ENCODE data around the gene CASP7. TPM values are rescaled to one million over a fixed set of nuclear protein-coding genes. Genes with fewer than 3 reads are reported as not detected.
"Not testable (repeated sequence)": the region's sequence is repeated elsewhere in the genome, so short reads cannot be mapped to it uniquely, and the experiment has no call there.

Gene CASP7
- total RNA-seq, 2 experiments from 2014 or later: 33.5 to 35.6 TPM

DNA sequence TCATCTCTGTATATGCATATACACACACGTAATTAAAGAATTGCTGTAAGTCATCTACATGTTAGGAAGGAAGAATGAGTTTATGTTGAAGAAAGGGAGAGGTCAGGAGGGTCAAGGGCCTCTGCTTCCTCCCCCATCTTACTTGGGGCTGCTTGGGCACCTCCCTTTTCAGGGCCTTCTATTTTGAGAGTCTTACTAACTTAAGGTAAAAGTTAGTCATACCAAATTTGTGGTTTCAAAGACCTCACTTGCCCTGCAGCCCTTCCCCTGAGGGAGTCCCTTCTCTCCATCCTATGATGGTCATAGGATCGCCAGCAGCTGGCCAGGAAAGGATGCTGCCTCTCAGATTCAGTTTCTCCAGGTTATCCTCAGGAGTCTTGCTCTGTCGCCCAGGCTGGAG, 74.4 kb downstream of the CASP7 start:
- Mint-ChIP-seq H3K4me3 (no peak overlapping the region), H3K27me3 (peaks cover 8% of the 10 kb centered on the region), H3K27ac (no peak overlapping the region), H3K4me1 (no peaks in the 10 kb centered on the region), H3K36me3 (ENCODE audit: low read depth) (no peaks in the 10 kb centered on the region), H3K9me3 (no peaks in the 10 kb centered on the region)
- no peak for DNase-seq
- ChIA-PET CTCF (no interaction called here), POLR2A (no interaction called here)

DNA sequence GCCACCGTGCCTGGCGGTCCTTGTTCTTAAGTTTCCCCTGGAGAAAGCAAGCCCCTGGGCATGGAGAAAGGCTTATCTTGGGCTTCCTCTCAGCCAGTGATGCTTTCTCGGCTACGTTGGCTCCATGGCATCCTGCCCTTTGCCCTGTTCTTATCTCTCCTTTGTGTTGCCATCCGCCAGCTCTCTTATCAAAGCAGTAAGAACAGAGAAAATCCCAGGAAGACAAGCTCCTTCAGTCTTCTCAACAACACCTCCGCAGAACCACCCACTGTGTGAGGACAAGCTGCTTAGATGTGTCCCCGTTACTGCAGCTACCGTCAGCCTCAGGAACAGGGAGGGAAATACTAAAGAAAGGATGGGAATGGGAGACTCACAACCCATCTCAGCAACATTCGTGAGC, 75.1 kb downstream of the CASP7 start:
- Mint-ChIP-seq H3K27me3 (peaks cover 8% of the 10 kb centered on the region), H3K4me1 (no peaks in the 10 kb centered on the region), H3K9me3 (no peaks in the 10 kb centered on the region), H3K27ac (no peak overlapping the region), H3K36me3 (ENCODE audit: low read depth) (no peaks in the 10 kb centered on the region), H3K4me3 (no peak overlapping the region)
- ChIA-PET CTCF (interaction anchor here (1.1 kb wide), 1 partner anchor 12 kb away, joined by 3 read pairs; no protein-coding TSS in a partner anchor), POLR2A (interaction anchor here (0.6 kb wide), 1 partner anchor 20 kb away, joined by 3 read pairs; no protein-coding TSS in a partner anchor)
- DNase-seq: no peak

DNA sequence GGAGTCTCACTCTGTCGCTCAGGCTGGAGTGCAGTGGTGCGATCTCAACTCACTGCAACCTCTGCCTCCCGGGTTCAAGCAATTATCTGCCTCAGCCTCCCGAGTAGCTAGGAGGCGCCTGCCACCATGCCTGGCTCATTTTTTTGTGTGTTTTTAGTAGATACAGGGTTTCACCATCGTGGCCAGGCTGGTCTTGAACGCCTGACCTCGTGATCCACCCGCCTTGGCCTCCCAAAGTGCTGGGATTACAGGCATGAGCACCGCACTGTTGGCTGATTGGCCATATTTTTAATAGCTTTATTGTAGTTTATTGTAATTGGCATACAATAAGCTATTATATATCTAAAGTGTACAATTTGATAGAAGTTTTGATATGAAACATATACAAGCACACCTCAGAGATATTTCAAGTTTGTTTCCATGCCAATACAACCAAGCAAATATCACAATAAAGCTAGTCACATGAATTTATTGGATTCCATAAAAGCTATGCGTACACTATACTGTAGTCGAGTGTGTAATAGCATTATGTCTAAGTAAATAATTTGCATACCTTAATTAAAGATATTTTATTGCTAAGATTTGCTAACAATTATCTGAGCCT, 77.3 kb downstream of the CASP7 start:
- CTCF ChIA-PET: no interaction called here
- no peaks in the 10 kb centered on the region for H3K9me3 Mint-ChIP-seq
- DNase-seq: no peak
- POLR2A ChIA-PET: no interaction called here
- H3K4me1 Mint-ChIP-seq: no peaks in the 10 kb centered on the region
- no peak overlapping the region for H3K4me3 Mint-ChIP-seq
- no peaks in the 10 kb centered on the region for H3K36me3 Mint-ChIP-seq (ENCODE audit: low read depth)
- H3K27ac Mint-ChIP-seq: no peak overlapping the region
- peaks cover 14% of the 10 kb centered on the region for H3K27me3 Mint-ChIP-seq

DNA sequence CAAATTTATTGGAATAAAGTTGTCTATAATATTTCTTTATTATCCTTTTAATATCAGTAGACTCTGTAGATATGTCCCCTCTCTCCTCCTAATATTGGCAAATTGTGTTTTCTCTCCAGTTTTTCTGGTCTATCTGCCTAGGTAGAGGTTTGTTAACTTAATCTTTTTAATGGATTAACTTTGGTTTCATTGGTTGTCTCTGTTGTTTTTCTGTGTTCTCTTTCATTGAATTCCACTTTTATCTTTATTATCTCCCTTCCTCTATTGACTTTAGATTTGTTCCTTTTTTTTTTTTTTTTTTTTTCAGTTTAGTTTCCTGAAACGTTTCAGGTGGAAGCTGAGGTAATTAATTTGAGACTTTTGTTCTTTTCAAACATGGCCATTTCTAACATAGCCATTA, 82.4 kb downstream of the CASP7 start:
- no peak for DNase-seq
- H3K9me3 Mint-ChIP-seq: no peaks in the 10 kb centered on the region
- H3K27me3 Mint-ChIP-seq: peaks cover 19% of the 10 kb centered on the region
- ChIA-PET POLR2A (no interaction called here), CTCF (no interaction called here)
- H3K27ac Mint-ChIP-seq: no peak overlapping the region
- no peaks in the 10 kb centered on the region for H3K4me1 Mint-ChIP-seq
- no peak overlapping the region for H3K4me3 Mint-ChIP-seq
- H3K36me3 Mint-ChIP-seq (ENCODE audit: low read depth): no peaks in the 10 kb centered on the region

DNA sequence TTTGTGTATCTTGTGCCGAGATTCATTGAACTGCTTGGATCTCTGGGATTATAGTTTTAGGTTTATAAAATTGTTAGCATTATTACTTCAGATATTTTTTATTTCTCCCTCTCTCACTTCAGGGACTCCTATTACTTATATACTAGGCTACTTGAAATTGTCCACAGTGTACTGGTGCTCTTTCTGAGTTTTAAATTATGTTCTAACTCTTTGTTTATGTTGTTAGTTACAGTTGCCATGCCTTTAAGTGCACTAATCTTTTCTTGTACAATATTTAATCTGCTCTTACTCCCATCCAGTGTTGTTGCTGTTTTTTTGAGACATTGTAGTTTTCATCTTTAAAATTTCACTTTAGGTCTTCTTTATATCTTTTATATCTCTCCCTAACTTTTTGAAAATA, 84.9 kb downstream of the CASP7 start:
- POLR2A ChIA-PET: no interaction called here
- H3K4me1 Mint-ChIP-seq: no peaks in the 10 kb centered on the region

DNA sequence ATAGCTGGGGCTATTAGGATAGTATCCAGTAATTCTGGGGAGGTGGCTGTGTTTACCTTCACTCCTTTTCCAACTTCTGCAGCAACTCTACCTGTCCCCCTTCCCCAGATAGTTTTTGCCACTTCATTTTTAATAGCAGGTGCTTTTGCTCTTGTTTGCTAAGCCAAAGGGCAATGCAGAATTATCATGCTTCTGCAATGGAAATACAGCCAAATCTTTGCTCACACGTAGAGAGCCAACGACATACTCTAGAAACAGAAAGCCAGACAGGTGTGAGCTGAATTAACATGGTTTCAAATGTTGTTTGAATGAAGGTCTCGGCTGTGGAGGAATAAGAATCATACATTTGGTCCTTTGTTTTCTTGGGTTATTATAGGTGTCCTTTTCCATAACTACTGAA, 86.2 kb downstream of the CASP7 start:
- Mint-ChIP-seq H3K27ac (no peak overlapping the region), H3K4me1 (no peaks in the 10 kb centered on the region), H3K27me3 (peaks cover 38% of the 10 kb centered on the region), H3K36me3 (ENCODE audit: low read depth) (no peaks in the 10 kb centered on the region), H3K9me3 (no peaks in the 10 kb centered on the region), H3K4me3 (no peak overlapping the region)
- CTCF ChIA-PET: interaction anchor here (1.4 kb wide), 1 partner anchor 11 kb away, joined by 3 read pairs; no protein-coding TSS in a partner anchor
- POLR2A ChIA-PET: no interaction called here
- no peak for DNase-seq

More for the DNA sequence above, 84.9 kb downstream of the CASP7 start:
- Mint-ChIP-seq H3K27ac (no peak overlapping the region), H3K9me3 (no peaks in the 10 kb centered on the region), H3K4me3 (no peak overlapping the region), H3K36me3 (ENCODE audit: low read depth) (no peaks in the 10 kb centered on the region), H3K27me3 (peaks cover 33% of the 10 kb centered on the region)
- DNase-seq: no peak
- CTCF ChIA-PET: no interaction called here

DNA sequence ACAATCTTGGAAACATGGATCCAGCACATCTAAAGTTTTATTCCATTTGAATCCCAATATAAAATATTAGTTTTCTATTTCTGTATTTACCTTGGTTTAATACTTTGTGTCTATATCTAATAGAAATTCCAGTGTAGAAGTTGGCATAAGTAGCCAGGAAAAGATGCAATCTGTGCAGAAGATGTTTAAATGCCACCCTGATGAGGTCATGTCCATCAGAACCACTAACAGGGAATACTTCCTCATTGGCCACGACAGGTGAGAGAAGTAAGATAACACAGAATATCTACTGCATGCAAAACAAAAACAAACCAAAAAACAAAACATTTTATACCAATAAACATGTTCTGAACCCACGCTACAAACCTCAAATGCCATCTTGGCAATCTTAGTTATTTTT, 87.5 kb downstream of the CASP7 start:
- Mint-ChIP-seq H3K27ac (no peak overlapping the region), H3K27me3 (peaks cover 41% of the 10 kb centered on the region), H3K4me1 (no peaks in the 10 kb centered on the region), H3K4me3 (no peak overlapping the region), H3K9me3 (no peaks in the 10 kb centered on the region), H3K36me3 (ENCODE audit: low read depth) (no peaks in the 10 kb centered on the region)
- ChIA-PET POLR2A (no interaction called here), CTCF (interaction anchor here (1.4 kb wide), 1 partner anchor 12 kb away, joined by 3 read pairs; no protein-coding TSS in a partner anchor)
- DNase-seq: no peak

DNA sequence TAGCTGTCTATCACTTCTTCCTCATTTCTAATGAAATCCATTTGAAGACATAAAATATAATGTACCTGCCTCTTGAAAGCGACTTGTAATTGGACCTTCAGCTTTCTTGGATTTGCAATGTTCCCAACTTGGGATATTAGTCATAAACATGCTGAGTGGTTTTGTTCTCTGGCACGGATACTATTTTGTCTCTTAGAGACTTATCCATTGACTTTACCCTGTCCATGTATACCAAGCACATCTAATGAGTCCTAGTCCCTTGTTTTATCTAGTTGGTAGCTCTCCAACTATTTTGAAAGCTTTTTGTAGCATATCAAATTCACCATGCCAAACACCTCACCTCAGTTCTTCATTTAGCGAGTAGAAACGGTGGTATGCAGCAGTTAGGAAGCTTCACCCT, 90.6 kb downstream of the CASP7 start:
- no peak overlapping the region for H3K4me3 Mint-ChIP-seq
- ChIA-PET CTCF (interaction anchor here (1.4 kb wide), 1 partner anchor 17 kb away, joined by 3 read pairs; no protein-coding TSS in a partner anchor), POLR2A (no interaction called here)
- H3K36me3 Mint-ChIP-seq (ENCODE audit: low read depth): no peaks in the 10 kb centered on the region
- no peak for DNase-seq
- peaks cover 37% of the 10 kb centered on the region for H3K27me3 Mint-ChIP-seq
- no peaks in the 10 kb centered on the region for H3K9me3 Mint-ChIP-seq
- H3K4me1 Mint-ChIP-seq: no peaks in the 10 kb centered on the region
- no peak overlapping the region for H3K27ac Mint-ChIP-seq

DNA sequence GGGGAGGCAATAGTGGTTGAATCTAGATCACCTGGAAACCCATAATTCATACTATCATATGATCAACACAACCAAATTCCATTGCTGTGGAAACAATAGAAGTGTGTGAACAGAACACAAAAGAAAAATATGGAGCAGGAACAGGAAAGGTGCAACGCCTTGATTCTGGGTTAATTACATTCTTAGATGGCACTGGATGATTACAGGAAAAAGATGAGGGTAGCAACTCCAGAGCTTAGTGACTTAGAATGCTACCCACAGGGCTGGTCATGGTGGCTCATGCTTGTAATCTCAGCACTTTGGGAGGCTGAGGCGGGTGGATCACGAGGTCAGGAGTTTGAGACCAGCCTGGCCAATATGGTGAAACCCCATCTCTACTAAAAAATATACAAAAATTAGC, 91.4 kb downstream of the CASP7 start:
- POLR2A ChIA-PET; H3K36me3 Mint-ChIP-seq (ENCODE audit: low read depth); H3K4me1 Mint-ChIP-seq; H3K4me3 Mint-ChIP-seq; H3K9me3 Mint-ChIP-seq; DNase-seq; H3K27ac Mint-ChIP-seq: not testable (repeated sequence)
- peaks cover 38% of the 10 kb centered on the region for H3K27me3 Mint-ChIP-seq
- CTCF ChIA-PET: interaction anchor here (1.4 kb wide), 1 partner anchor 16 kb away, joined by 3 read pairs; no protein-coding TSS in a partner anchor

DNA sequence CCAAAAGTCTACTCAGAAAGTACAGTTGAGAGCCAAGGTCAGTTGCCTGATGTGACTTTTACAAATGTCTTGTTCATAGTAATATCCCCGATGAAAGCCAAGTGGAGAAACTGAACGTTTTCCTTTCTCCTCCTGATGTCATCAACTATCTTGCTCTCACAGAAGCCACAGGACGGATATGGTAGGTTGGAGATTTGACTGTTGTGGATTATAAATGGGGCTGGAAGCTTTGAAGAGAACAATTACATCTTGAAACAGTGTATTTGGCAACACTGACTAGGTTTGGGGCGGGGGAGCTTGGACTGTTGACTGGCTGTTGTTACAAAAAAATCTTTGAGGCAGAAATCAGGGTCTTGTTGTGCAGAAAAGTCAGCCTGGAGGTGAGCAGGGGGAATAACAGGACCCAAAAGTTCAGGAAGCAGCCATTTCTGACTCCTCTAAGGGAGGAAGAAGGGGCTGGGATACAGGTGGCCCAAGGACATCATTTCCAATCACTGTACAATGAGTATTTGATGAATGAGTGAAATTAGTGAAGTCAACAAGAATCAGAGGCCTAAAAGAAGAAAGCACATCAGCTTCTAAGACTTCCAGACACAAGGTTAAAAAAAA, 96.1 kb downstream of the CASP7 start:
- H3K9me3 Mint-ChIP-seq: no peaks in the 10 kb centered on the region
- ChIA-PET CTCF (no interaction called here), POLR2A (no interaction called here)
- no peaks in the 10 kb centered on the region for H3K36me3 Mint-ChIP-seq (ENCODE audit: low read depth)
- no peaks in the 10 kb centered on the region for H3K4me1 Mint-ChIP-seq
- H3K27ac Mint-ChIP-seq: no peak overlapping the region
- H3K27me3 Mint-ChIP-seq: peaks cover 9% of the 10 kb centered on the region
- DNase-seq: no peak
- no peak overlapping the region for H3K4me3 Mint-ChIP-seq

DNA sequence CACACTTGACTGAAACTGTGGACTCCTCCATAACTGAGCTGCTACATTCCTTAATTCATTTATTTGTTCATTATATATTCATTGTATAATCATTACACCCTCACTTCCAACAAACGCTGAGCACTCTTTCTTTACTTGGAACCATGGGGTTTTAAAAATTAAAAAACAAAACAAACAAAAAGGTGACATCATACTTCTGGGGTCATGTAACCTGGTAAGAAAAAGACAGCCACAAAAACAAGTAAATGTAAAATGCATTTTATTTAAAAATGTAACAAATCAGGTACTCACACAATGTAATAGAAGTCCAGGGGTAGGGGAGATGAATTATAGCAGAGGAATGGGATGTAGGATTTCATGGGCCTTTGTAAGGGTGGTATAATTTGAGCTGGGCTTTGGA, 96.8 kb downstream of the CASP7 start:
- POLR2A ChIA-PET: no interaction called here
- Mint-ChIP-seq H3K9me3 (no peaks in the 10 kb centered on the region), H3K27ac (no peak overlapping the region), H3K27me3 (peaks cover 5% of the 10 kb centered on the region), H3K4me1 (no peaks in the 10 kb centered on the region), H3K36me3 (ENCODE audit: low read depth) (no peaks in the 10 kb centered on the region), H3K4me3 (no peak overlapping the region)
- DNase-seq: no peak
- CTCF ChIA-PET: no interaction called here
